ENCODE data around the gene ADPRM.

DNA sequence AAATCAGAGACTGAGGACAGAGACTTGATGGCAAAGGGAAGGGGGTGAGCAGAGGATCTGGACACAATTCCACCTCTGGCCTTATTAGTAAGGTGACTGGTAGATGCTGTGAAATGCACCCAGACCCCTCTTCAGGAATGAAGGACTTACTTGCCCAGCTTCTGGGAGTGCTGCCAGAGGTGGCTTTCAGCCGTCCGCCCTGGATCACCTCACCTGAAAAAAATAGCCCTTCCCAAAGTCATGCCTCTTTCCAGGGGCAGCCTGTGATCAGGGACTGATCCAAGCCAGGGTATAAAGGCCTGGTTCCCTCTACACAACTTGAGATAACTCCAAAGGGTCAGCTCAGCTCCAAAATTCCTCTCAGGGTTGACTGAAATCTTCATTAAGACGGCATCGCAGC lies 52.8 kb downstream of the ADPRM start:
- TF ChIP-seq, protein P1, sequence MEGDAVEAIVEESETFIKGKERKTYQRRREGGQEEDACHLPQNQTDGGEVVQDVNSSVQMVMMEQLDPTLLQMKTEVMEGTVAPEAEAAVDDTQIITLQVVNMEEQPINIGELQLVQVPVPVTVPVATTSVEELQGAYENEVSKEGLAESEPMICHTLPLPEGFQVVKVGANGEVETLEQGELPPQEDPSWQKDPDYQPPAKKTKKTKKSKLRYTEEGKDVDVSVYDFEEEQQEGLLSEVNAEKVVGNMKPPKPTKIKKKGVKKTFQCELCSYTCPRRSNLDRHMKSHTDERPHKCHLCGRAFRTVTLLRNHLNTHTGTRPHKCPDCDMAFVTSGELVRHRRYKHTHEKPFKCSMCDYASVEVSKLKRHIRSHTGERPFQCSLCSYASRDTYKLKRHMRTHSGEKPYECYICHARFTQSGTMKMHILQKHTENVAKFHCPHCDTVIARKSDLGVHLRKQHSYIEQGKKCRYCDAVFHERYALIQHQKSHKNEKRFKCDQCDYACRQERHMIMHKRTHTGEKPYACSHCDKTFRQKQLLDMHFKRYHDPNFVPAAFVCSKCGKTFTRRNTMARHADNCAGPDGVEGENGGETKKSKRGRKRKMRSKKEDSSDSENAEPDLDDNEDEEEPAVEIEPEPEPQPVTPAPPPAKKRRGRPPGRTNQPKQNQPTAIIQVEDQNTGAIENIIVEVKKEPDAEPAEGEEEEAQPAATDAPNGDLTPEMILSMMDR (conservative IDR thresholded peaks at IDR 0.05; ENCODE audit: low read depth, low read length) = no peak
- TF ChIP-seq EZH2phosphoT487 (IDR thresholded peaks at IDR 0.05; ENCODE audit: borderline replicate concordance, low read length) = no peak

Measured in PC-3 (cell line).